ENCODE measurements around the gene RBFOX2. TPM values are rescaled to one million over a fixed set of nuclear protein-coding genes. Genes with fewer than 3 reads are reported as not detected.
"Not testable (repeated sequence)": the region's sequence is repeated elsewhere in the genome, so short reads cannot be mapped to it uniquely, and the experiment has no call there.

RBFOX2 gene, protein sequence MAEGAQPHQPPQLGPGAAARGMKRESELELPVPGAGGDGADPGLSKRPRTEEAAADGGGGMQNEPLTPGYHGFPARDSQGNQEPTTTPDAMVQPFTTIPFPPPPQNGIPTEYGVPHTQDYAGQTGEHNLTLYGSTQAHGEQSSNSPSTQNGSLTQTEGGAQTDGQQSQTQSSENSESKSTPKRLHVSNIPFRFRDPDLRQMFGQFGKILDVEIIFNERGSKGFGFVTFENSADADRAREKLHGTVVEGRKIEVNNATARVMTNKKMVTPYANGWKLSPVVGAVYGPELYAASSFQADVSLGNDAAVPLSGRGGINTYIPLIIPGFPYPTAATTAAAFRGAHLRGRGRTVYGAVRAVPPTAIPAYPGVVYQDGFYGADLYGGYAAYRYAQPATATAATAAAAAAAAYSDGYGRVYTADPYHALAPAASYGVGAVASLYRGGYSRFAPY
- 70.0 TPM for total RNA-seq

DNA sequence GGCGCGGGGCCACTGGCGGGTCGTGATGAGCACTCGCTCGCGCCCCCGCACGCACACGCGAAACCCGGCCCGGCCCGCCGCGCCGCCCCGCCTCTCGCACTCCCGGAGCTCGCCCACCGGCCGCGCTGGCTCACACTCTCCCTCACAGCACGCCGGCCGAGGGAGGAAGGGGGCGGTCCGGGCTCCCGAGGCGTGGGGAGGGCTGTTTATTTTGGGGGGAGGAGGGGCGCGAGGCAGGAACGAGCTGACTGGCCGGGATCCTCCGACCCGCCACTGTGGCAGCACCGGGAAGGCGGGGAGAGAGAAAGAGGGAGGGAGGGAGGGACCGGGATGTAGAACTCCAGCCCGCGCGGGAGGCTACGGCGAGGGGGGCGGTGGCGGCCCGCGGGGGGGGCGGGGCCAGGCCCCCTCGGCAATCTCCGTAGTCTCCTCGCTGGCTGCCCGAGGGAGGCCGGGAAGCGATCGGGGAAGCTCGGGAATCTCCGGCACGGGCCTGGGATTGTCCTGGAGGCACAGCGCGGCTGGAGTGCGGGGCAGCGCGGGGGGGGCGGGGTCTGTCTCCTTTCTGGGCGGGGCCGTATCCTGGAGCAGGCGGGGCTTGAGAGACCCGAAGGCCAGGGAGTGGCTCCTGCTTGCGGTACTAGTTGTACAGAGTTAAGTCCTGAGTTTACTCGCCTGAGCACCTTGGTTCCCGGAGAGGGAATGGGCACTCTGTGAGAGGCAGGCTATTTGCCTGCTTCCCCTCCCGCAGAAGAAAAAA is at the start of gene RBFOX2:
Gene RBFOX2, minus strand, starts transcription at position 179 of the 760 bp plus-strand sequence. CDS start 399 bp downstream, outside the sequence.
- H3K4me3 ChIP-seq: peak within 1 kb of the TSS; percentile 88 to 97
- intact Hi-C loops (cut with DNase I): no loop called here
- H3K27ac ChIP-seq: peak within 1 kb of the TSS; percentile 95
- H3K36me3 ChIP-seq: no peaks in the 10 kb centered on the region
- no peaks in the 10 kb centered on the region for H3K27me3 ChIP-seq
- no peaks in the 10 kb centered on the region for H3K9me3 ChIP-seq
- peaks cover 30% of the 10 kb centered on the region for H3K4me1 ChIP-seq
- DNase-seq (ENCODE audit: extremely low spot score in 2 of 2): peak in 1 of 2 donors; percentile 98
- TF ChIP-seq, protein P1, sequence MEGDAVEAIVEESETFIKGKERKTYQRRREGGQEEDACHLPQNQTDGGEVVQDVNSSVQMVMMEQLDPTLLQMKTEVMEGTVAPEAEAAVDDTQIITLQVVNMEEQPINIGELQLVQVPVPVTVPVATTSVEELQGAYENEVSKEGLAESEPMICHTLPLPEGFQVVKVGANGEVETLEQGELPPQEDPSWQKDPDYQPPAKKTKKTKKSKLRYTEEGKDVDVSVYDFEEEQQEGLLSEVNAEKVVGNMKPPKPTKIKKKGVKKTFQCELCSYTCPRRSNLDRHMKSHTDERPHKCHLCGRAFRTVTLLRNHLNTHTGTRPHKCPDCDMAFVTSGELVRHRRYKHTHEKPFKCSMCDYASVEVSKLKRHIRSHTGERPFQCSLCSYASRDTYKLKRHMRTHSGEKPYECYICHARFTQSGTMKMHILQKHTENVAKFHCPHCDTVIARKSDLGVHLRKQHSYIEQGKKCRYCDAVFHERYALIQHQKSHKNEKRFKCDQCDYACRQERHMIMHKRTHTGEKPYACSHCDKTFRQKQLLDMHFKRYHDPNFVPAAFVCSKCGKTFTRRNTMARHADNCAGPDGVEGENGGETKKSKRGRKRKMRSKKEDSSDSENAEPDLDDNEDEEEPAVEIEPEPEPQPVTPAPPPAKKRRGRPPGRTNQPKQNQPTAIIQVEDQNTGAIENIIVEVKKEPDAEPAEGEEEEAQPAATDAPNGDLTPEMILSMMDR (IDR thresholded peaks at IDR 0.05): peak in 1 of 3 experiments; percentile 16
- TF ChIP-seq POLR2A (IDR thresholded peaks at IDR 0.05) (peak in 1 of 2 donors; percentile 60), POLR2AphosphoS5 (IDR thresholded peaks at IDR 0.05; ENCODE audit: insufficient read depth in 1 of 2, low read depth in 1 of 2) (peak in 1 of 2 donors; percentile 74)

DNA sequence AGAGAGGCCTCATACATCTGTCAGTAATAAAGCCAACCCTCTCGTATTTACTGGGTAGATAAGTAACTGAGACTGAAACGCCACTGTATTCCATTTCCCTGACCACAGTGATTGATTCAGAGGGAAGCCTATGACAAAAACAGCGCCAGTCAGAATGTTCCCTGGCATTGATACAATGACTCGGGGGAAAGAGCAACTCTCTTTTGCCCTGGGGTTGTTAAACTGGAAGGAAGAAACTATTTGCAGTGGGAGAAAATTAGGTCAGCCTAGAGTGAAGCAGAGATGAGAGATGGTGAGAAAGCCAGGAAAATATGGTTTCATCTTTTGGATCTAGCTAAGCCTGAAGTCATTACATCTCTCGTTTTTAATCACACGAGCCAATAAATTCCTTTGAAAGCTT is 48.6 kb upstream of the RBFOX2 start:
- TF ChIP-seq POLR2AphosphoS5 (IDR thresholded peaks at IDR 0.05; ENCODE audit: insufficient read depth in 1 of 2, low read depth in 1 of 2): no peak
- no peaks in the 10 kb centered on the region for H3K9me3 ChIP-seq
- H3K27ac ChIP-seq: no peak overlapping the region
- no peaks in the 10 kb centered on the region for H3K27me3 ChIP-seq
- H3K36me3 ChIP-seq: no peaks in the 10 kb centered on the region
- H3K4me3 ChIP-seq: no peak overlapping the region
- intact Hi-C loops (cut with DNase I): no loop called here
- DNase-seq (ENCODE audit: extremely low spot score in 2 of 2): no peak
- no peaks in the 10 kb centered on the region for H3K4me1 ChIP-seq

DNA sequence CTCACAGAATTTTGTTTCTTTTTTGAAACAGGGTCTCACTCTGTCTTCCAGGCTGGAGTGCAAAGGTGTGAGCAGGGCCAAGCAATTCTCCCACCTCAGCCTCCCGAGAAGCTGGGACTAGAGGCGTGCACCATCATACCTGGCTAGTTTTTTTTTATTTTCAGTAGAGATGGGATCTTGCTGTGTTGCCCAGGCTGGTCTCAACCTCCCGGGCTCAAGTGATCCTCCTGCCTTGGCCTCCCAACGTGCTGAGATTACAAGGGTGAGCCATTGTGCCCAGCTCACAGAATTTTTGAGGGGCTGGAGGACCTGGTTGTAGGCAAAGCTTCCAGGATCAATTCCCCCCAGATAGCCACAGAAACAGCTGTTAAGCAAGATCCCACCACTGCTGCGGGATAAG is 47.1 kb upstream of the RBFOX2 start:
- H3K27ac ChIP-seq: no peak overlapping the region
- no peak for TF ChIP-seq POLR2AphosphoS5 (IDR thresholded peaks at IDR 0.05; ENCODE audit: insufficient read depth in 1 of 2, low read depth in 1 of 2)
- TF ChIP-seq, protein P1 (IDR thresholded peaks at IDR 0.05): no peak
- TF ChIP-seq POLR2A (IDR thresholded peaks at IDR 0.05): no peak
- no peaks in the 10 kb centered on the region for H3K9me3 ChIP-seq
- no peak for DNase-seq (ENCODE audit: extremely low spot score in 2 of 2)
- intact Hi-C loops (cut with DNase I): no loop called here
- H3K36me3 ChIP-seq: no peaks in the 10 kb centered on the region
- no peaks in the 10 kb centered on the region for H3K27me3 ChIP-seq
- no peak overlapping the region for H3K4me3 ChIP-seq
- H3K4me1 ChIP-seq: no peaks in the 10 kb centered on the region

DNA sequence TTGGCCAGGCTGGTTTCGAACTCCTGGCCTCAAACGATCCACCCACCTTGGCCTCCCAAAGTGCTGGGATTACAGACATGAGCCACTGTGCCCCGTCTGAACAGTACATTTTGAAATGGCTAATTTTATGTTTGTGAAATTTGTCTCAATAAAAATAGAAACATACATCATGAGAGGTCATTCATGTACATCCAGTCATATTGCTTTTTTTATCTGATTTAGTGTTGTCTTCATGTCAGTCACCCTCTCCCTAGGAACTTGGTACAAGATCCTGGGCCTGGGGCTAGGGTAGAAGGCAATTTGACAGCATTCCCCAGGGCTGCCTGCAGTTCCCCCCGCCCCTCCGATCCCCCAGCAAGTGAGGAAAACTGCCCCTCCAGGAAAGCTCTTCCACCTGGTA is 46.6 kb upstream of the RBFOX2 start:
- Histone ChIP-seq H3K36me3 (no peaks in the 10 kb centered on the region), H3K27me3 (no peaks in the 10 kb centered on the region), H3K9me3 (no peaks in the 10 kb centered on the region), H3K27ac (no peak overlapping the region), H3K4me3 (no peak overlapping the region), H3K4me1 (no peaks in the 10 kb centered on the region)
- intact Hi-C loops (cut with DNase I): no loop called here
- no peak for DNase-seq (ENCODE audit: extremely low spot score in 2 of 2)
- TF ChIP-seq, protein P1 (IDR thresholded peaks at IDR 0.05): no peak
- no peak for TF ChIP-seq POLR2AphosphoS5 (IDR thresholded peaks at IDR 0.05; ENCODE audit: insufficient read depth in 1 of 2, low read depth in 1 of 2)
- TF ChIP-seq POLR2A (IDR thresholded peaks at IDR 0.05): no peak

DNA sequence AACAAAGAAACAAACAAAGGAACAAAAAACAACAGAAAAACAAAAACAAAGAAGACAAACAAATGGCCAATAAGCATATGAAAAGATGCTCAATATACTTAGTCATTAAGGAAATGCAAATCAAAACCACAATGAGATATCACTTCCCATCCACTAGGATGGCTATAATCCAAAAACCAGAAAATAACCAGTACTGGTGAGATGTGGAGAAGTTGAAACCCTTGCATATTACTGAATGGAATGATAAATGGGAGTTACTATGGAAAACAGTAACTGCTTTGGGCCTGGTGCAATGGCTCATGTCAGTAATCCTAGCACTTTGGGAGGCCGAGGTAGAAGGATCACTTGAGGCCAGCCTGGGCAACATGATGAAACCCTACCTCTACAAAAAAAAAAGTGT is 44.9 kb upstream of the RBFOX2 start:
- Histone ChIP-seq H3K36me3 (no peaks in the 10 kb centered on the region), H3K27ac (no peak overlapping the region), H3K9me3 (no peaks in the 10 kb centered on the region), H3K4me3 (no peak overlapping the region), H3K4me1 (no peaks in the 10 kb centered on the region), H3K27me3 (no peaks in the 10 kb centered on the region)
- intact Hi-C loops (cut with DNase I): no loop called here
- no peak for TF ChIP-seq POLR2AphosphoS5 (IDR thresholded peaks at IDR 0.05; ENCODE audit: insufficient read depth in 1 of 2, low read depth in 1 of 2)
- TF ChIP-seq, protein P1 (IDR thresholded peaks at IDR 0.05): no peak
- no peak for TF ChIP-seq POLR2A (IDR thresholded peaks at IDR 0.05)
- no peak for DNase-seq (ENCODE audit: extremely low spot score in 2 of 2)

DNA sequence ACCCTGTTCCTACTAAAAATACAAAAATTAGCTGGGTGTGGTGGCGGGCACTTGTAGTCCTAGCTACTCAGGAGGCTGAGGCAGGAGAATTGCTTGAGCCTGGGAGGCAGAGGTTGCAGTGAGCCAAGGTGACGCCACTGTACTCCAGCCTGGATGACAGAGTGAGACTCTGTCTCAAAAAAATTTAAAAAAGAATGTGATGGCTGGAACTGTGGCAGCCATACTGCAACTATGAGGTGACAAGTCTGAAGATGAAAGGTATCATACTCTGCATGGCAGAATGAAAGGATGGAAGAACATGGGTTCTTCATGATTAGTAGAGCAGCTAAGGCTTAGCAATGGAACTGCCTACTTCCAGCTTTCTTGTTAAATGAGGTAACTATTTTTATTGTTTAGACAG is 42.0 kb upstream of the RBFOX2 start:
- H3K27ac ChIP-seq; H3K27me3 ChIP-seq; intact Hi-C loops (cut with DNase I); H3K4me1 ChIP-seq; H3K4me3 ChIP-seq; DNase-seq (ENCODE audit: extremely low spot score in 2 of 2); H3K36me3 ChIP-seq; H3K9me3 ChIP-seq: not testable (repeated sequence)
